HUES6 (cell line): Measurements from ENCODE around the gene TMEM26.

Source experiments
- H3K27ac ChIP-seq: 2 replicates; pipeline ENCODE4 v1.7.0; 2013; ENCODE audit warnings: low read depth, mild to moderate bottlenecking, low read length, inconsistent platforms
- H3K27me3 ChIP-seq: 2 replicates; pipeline ENCODE4 v1.6.1; 2013; ENCODE audit warnings: low read length; ENCODE audit not compliant: control insufficient read depth, insufficient read depth
- H3K36me3 ChIP-seq: 2 replicates; pipeline ENCODE4 v1.6.1; 2013; ENCODE audit warnings: low read length; ENCODE audit not compliant: control insufficient read depth, insufficient read depth
- H3K4me1 ChIP-seq: 2 replicates; pipeline ENCODE4 v1.6.1; 2013; ENCODE audit warnings: low read length; ENCODE audit not compliant: control insufficient read depth, insufficient read depth
- H3K4me3 ChIP-seq: 2 replicates; pipeline ENCODE4 v1.5.1; 2013; ENCODE audit warnings: low read depth, low read length
- H3K9ac ChIP-seq: one replicate; pipeline ENCODE4 v1.6.1; 2013; ENCODE audit warnings: mild to moderate bottlenecking, low read length
- H3K9me3 ChIP-seq: 2 replicates; pipeline ENCODE4 v1.6.1; 2013; ENCODE audit warnings: low read depth, low read length; ENCODE audit not compliant: control insufficient read depth, insufficient read depth

TMEM26 gene

DNA sequence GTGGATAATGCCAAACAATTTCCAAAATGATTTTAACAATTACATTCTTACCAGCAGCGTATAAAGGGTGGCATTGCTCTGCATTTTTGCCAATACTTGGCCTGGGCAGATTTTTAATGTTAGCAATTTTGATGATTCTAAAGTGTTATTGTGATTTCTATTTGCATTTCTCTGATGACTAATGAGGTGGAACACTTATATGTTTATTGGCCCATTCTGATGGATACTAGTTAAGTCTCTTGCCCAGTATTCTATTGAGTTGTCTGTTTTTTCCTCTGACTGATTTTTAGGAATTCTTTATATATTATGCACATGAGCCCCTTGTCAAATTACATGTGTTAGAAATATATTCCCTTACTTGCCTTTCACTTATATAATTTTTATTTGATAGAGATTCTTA is 86.8 kb downstream of the TMEM26 start:
- Histone ChIP-seq H3K9ac (no peak overlapping the region), H3K4me3 (no peak overlapping the region), H3K27me3 (no peaks in the 10 kb centered on the region), H3K27ac (no peak overlapping the region), H3K4me1 (no peaks in the 10 kb centered on the region), H3K36me3 (no peaks in the 10 kb centered on the region), H3K9me3 (no peaks in the 10 kb centered on the region)

DNA sequence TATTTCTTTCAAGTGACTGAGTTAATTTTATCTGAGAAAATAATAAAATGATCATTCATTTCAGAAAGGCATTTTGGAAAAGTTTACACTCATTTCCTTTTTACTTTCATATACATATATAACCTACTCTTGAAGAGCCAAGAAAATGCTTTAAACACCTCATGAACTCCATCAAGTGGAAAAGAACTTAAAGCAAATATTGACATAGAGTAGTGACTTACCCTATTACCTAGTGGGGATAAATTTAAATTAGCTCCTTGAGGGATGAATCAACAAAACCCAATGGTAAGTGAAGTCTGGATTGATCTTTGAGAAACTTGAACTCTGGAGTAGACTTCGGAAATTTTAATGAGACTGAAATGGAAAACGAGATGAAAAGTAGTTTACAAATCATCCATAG is 88.6 kb downstream of the TMEM26 start:
- no peak overlapping the region for H3K27ac ChIP-seq
- no peak overlapping the region for H3K9ac ChIP-seq
- H3K4me1 ChIP-seq: no peaks in the 10 kb centered on the region
- no peaks in the 10 kb centered on the region for H3K27me3 ChIP-seq
- H3K4me3 ChIP-seq: no peak overlapping the region
- H3K9me3 ChIP-seq: no peaks in the 10 kb centered on the region
- H3K36me3 ChIP-seq: no peaks in the 10 kb centered on the region

GRCh38 chr10:61363006-61363405 is 90.2 kb downstream of the TMEM26 start:
- Histone ChIP-seq H3K27ac (no peak overlapping the region), H3K4me3 (no peak overlapping the region), H3K9me3 (no peaks in the 10 kb centered on the region), H3K9ac (no peak overlapping the region), H3K36me3 (no peaks in the 10 kb centered on the region), H3K4me1 (no peaks in the 10 kb centered on the region), H3K27me3 (no peaks in the 10 kb centered on the region)

DNA sequence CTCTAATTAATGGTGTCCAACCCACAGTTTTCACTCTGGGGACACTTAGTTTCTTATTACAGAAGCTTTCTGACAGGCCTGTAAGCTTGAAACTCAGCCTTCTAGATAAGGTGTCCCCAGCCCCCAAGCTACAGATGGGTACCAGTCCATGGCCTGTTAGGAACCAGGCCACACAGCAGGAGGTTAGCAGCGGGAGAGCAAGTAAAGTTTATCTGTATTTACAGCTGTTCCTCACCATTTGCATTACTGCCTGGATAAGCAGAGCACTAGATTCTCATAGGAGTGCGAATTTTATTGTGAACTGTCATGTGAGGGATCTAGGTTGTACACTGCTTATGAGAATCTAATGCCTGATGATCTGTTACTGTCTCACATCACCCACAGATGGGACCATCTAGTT is 93.7 kb downstream of the TMEM26 start:
- no peak overlapping the region for H3K4me3 ChIP-seq
- H3K27ac ChIP-seq: no peak overlapping the region
- H3K36me3 ChIP-seq: no peaks in the 10 kb centered on the region
- no peaks in the 10 kb centered on the region for H3K27me3 ChIP-seq
- no peaks in the 10 kb centered on the region for H3K4me1 ChIP-seq
- H3K9me3 ChIP-seq: no peaks in the 10 kb centered on the region
- H3K9ac ChIP-seq: no peak overlapping the region

- no peaks in the 10 kb centered on the region for H3K4me1 ChIP-seq
- H3K36me3 ChIP-seq: no peaks in the 10 kb centered on the region
- H3K9me3 ChIP-seq: no peaks in the 10 kb centered on the region
These were observed 95.5 kb downstream of the TMEM26 start for GRCh38 chr10:61357687-61358086.

More at GRCh38 chr10:61357687-61358086, 95.5 kb downstream of the TMEM26 start:
- H3K27ac ChIP-seq: no peak overlapping the region
- no peak overlapping the region for H3K9ac ChIP-seq
- H3K4me3 ChIP-seq: no peak overlapping the region
- no peaks in the 10 kb centered on the region for H3K27me3 ChIP-seq
